GM12874 (cell line): Measurements from ENCODE around the gene LRRK2.
A peak's percentile ranks its signal among the peaks of the same experiment; 100 is the strongest.

Experiments
- TF ChIP-seq, protein P1 (sequence below): IDR thresholded peaks from 2 replicates; pipeline ENCODE4 v1.5.1; 2011; ENCODE audit warnings: low read depth, mild to moderate bottlenecking, control low read depth, low read length, moderate library complexity; ENCODE audit not compliant: insufficient read depth

The LRRK2 gene

DNA sequence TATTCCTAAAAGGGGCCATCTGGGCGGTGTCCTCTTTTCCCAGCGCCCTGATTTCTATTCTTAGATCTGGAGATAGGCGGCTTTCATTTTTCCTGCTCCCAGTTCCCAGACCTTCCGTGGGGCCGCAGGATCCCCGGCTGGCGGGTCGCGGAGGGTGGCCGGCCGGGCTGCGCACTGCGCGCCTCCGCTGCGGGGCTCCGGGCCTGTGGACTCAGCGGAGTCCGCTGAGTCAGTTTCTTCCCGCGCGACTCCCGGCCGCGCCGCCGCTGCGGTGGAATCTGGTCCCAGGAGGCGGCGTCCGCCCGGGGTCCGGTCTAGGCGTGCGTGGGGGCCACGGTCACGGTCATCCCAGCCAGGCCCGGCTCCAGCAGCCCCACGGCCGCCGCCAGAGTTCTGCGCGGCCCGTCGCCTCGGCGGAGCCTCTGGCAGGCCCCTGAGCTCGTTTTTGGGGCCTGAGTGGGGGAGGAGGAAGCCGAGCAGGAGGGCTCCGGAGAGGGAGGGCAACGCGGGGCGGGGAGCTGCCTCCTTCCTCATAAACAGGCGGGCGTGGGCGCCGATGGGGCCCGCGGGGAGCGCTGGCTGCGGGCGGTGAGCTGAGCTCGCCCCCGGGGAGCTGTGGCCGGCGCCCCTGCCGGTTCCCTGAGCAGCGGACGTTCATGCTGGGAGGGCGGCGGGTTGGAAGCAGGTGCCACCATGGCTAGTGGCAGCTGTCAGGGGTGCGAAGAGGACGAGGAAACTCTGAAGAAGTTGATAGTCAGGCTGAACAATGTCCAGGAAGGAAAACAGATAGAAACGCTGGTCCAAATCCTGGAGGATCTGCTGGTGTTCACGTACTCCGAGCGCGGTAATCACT lies at the start of gene LRRK2:
TSS of gene LRRK2 (plus strand) at position 559 of the 853 bp plus-strand sequence. CDS start at position 694, 135 bp downstream.
- TF ChIP-seq, protein P1, sequence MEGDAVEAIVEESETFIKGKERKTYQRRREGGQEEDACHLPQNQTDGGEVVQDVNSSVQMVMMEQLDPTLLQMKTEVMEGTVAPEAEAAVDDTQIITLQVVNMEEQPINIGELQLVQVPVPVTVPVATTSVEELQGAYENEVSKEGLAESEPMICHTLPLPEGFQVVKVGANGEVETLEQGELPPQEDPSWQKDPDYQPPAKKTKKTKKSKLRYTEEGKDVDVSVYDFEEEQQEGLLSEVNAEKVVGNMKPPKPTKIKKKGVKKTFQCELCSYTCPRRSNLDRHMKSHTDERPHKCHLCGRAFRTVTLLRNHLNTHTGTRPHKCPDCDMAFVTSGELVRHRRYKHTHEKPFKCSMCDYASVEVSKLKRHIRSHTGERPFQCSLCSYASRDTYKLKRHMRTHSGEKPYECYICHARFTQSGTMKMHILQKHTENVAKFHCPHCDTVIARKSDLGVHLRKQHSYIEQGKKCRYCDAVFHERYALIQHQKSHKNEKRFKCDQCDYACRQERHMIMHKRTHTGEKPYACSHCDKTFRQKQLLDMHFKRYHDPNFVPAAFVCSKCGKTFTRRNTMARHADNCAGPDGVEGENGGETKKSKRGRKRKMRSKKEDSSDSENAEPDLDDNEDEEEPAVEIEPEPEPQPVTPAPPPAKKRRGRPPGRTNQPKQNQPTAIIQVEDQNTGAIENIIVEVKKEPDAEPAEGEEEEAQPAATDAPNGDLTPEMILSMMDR: peak; percentile 27; the same call in 1 of the 2 replicates

DNA sequence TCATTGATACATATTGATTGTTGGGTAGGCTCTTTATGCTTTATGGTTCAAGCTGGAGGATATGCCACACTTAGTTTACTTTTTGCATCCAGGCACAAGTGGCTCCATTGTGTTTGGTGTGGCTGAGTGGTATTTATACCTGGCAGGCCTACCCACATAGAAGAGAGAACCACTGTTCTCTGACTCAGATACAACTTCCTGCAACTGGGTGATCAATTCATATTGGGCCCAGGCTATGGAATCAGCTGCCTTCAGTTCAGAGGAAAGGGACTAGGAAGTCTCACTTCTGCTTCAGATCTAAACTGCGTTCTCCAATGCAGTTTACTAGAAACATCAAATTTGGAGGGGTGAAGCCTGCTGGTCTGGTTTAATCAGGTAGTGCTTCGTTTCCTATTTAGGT lies 49.8 kb upstream of the LRRK2 start:
- TF ChIP-seq, protein P1: no peak

DNA sequence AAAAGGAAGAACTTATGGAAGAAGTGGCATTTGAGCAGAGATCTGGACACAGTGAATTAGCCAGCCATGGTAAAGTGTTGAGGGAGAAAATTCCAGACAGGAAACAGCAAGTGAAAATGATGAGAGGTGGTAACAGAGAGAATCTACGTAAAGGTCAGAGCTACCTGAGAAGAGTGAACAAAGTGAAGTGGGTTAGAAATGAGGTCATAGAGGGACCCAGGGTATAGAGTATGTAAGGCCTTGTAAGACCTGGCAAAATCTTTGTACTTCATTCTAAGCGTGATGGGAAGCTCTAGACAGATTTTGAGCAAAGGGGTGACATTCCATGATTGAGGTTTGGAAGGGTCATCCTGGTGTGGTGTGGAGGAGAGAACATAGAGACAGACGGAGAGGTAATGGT lies 49.3 kb upstream of the LRRK2 start:
- TF ChIP-seq, protein P1: no peak

DNA sequence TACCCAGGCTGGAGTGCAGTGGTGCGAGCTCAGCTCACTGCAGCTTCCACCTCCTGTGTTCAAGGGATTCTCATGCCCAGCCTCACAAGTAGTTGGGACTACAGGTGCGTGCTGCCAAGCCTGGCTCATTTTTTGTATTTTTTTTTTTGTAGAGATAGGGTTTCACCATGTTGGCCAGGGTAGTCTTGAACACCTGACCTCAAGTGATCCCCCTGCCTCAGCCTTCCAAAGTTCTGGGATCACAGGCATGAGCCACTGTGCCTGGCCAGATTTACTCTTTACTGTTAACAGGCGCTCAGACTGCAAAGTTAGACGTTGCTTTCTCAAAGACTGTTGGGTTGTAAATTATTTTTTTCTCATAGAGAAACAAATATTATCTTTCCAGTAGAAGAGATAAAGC lies 46.1 kb upstream of the LRRK2 start:
- TF ChIP-seq, protein P1: no peak

DNA sequence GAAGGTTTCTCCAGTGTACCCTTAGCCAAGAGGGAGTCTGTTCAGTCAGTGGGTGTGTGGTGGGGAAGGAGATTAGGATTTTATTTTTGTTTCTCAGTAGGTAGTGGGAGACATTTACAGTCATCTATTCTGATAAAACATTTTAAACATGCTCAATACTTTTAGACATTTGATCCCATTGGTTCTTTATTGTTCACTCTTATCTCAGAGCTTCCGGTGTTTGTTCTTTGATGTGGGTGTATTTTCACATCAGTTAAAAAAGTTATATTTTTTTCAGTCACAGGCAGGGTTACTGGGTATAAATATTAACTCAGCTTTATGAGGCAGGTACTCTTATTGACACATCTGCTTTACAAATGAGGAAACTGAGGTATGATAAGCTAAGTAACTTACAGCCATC lies 43.3 kb upstream of the LRRK2 start:
- TF ChIP-seq, protein P1: no peak

DNA sequence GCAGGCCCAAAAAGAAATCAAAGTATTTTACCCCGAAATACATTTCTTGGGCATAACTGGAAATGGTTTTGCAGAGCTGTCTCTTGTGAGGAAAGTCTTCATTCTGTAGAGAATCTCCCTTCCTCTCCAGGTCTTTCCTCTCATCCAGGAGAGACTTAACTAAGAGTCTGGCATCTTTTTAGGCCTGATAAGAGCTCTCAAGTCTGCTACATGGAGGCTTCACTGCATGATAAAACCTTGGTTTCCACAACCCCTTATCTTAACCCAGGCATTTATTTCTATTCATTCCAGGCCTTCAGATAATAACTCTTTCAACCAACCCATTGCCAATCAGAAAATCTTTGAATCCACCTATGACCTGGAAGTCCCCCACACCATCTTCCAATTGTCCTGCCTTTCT lies 41.1 kb upstream of the LRRK2 start:
- TF ChIP-seq, protein P1: no peak

DNA sequence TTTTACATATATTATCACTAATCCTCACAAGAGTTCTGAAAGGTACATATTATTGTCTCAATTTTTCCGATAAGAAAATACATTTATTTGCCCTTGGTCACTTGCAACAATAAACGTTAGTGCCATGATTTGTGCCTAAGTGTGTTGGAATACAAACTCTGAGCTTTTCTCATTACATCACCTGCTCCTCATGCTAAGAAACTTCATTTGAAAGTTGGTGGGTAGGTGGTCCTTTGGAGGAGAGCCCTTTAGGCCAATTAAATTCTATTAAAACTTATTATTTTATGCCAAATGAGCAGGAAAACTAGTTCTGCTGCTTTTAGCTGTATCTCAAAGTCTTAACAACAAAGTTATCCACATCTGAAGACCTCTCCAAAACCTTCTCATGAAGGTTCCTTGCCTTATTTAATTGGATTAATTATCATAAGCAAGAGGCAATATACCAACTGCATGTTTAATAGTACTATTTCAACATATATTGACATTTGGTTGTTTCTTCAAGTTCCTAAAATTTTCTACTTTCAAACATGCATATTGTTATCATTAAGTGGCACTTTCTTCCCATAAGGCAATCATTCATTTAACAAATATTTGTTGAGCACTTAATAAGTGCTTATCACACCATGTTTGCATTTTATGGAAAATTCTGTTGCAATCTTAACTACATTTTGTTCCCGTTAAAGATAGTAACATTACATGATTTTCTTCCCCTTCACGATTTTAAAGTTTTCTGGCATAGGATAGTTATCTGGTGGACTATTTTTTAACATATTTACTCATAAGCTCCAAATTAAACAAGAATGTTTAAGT lies 40.1 kb upstream of the LRRK2 start:
- TF ChIP-seq, protein P1: no peak
